Activated T-cell treated with anti-CD3 and anti-CD28 coated beads, Interleukin-2, amount 50 U/mL, for 24 hours (primary cell): ENCODE measurements around the gene TFR2.
A peak's percentile ranks its signal among the peaks of the same experiment; 100 is the strongest.

Experiments
- DNase-seq: peaks from one replicate; pipeline ENCODE4 v3.0.0-alpha.2; 2020
- H3K27ac Mint-ChIP-seq: 2 replicates; pipeline ENCODE4 v1.8.0; 2020; ENCODE audit warnings: mild to moderate bottlenecking, mixed read lengths
- H3K27me3 Mint-ChIP-seq: 2 replicates; pipeline ENCODE4 v1.8.0; 2020; ENCODE audit warnings: mixed read lengths
- H3K36me3 Mint-ChIP-seq: 2 replicates; pipeline ENCODE4 v1.8.0; 2020; ENCODE audit warnings: low read depth, mixed read lengths
- H3K4me1 Mint-ChIP-seq: 2 replicates; pipeline ENCODE4 v1.8.0; 2020; ENCODE audit warnings: low read depth, mixed read lengths
- H3K4me3 Mint-ChIP-seq: 2 replicates; pipeline ENCODE4 v1.8.0; 2020; ENCODE audit warnings: mild to moderate bottlenecking, moderate library complexity, mixed read lengths
- H3K9me3 Mint-ChIP-seq: 2 replicates; pipeline ENCODE4 v1.8.0; 2020; ENCODE audit warnings: mixed read lengths

TFR2 gene

GRCh38 chr7:100681491-100682227, 40.3 kb upstream of the TFR2 start:
- no peak overlapping the region for H3K4me3 Mint-ChIP-seq
- DNase-seq, result no peak
- peaks cover 42% of the 10 kb centered on the region for H3K4me1 Mint-ChIP-seq
- peaks cover 83% of the 10 kb centered on the region for H3K36me3 Mint-ChIP-seq
- no peaks in the 10 kb centered on the region for H3K9me3 Mint-ChIP-seq
- peak overlapping the region; percentile 67 for H3K27ac Mint-ChIP-seq
- no peaks in the 10 kb centered on the region for H3K27me3 Mint-ChIP-seq

- Mint-ChIP-seq H3K27ac (peak overlapping the region; percentile 40), H3K27me3 (no peaks in the 10 kb centered on the region), H3K4me1 (peaks cover 46% of the 10 kb centered on the region), H3K4me3 (no peak overlapping the region), H3K9me3 (no peaks in the 10 kb centered on the region), H3K36me3 (peaks cover 81% of the 10 kb centered on the region)
- peak; percentile 35 for DNase-seq
Observed at GRCh38 chr7:100680576-100681271, 39.4 kb upstream of the TFR2 start.

GRCh38 chr7:100679927-100680575, 38.7 kb upstream of the TFR2 start:
- Mint-ChIP-seq H3K4me3 (no peak overlapping the region), H3K9me3 (no peaks in the 10 kb centered on the region), H3K27me3 (no peaks in the 10 kb centered on the region), H3K27ac (peak overlapping the region; percentile 79), H3K36me3 (peaks cover 76% of the 10 kb centered on the region), H3K4me1 (peaks cover 46% of the 10 kb centered on the region)
- DNase-seq, result no peak

GRCh38 chr7:100679129-100679926, 38.0 kb upstream of the TFR2 start:
- Mint-ChIP-seq H3K4me1 (peaks cover 46% of the 10 kb centered on the region), H3K27ac (peak overlapping the region; percentile 79), H3K36me3 (peaks cover 74% of the 10 kb centered on the region), H3K4me3 (no peak overlapping the region), H3K27me3 (no peaks in the 10 kb centered on the region), H3K9me3 (no peaks in the 10 kb centered on the region)
- no peak for DNase-seq

GRCh38 chr7:100678291-100678984, 37.1 kb upstream of the TFR2 start:
- H3K27ac Mint-ChIP-seq, result peak overlapping the region; percentile 85
- H3K4me1 Mint-ChIP-seq, result peaks cover 46% of the 10 kb centered on the region
- peaks cover 74% of the 10 kb centered on the region for H3K36me3 Mint-ChIP-seq
- no peaks in the 10 kb centered on the region for H3K27me3 Mint-ChIP-seq
- no peak overlapping the region for H3K4me3 Mint-ChIP-seq
- H3K9me3 Mint-ChIP-seq, result no peaks in the 10 kb centered on the region
- DNase-seq, result no peak

- H3K4me1 Mint-ChIP-seq, result peaks cover 46% of the 10 kb centered on the region
- DNase-seq, result no peak
- peaks cover 70% of the 10 kb centered on the region for H3K36me3 Mint-ChIP-seq
- H3K27me3 Mint-ChIP-seq, result no peaks in the 10 kb centered on the region
- H3K27ac Mint-ChIP-seq, result peak overlapping the region; percentile 93
- H3K4me3 Mint-ChIP-seq, result peak overlapping the region; percentile 52
- no peaks in the 10 kb centered on the region for H3K9me3 Mint-ChIP-seq
Observed at GRCh38 chr7:100677308-100678267, 36.2 kb upstream of the TFR2 start.

GRCh38 chr7:100676501-100677306, 35.4 kb upstream of the TFR2 start:
- Mint-ChIP-seq H3K36me3 (peaks cover 61% of the 10 kb centered on the region), H3K4me3 (peak overlapping the region; percentile 84), H3K4me1 (peaks cover 39% of the 10 kb centered on the region), H3K9me3 (no peaks in the 10 kb centered on the region), H3K27ac (peak overlapping the region; percentile 93), H3K27me3 (no peaks in the 10 kb centered on the region)
- DNase-seq, result no peak

GRCh38 chr7:100675581-100676350, 34.4 kb upstream of the TFR2 start:
- H3K4me1 Mint-ChIP-seq, result peaks cover 34% of the 10 kb centered on the region
- H3K9me3 Mint-ChIP-seq, result no peaks in the 10 kb centered on the region
- H3K36me3 Mint-ChIP-seq, result peaks cover 51% of the 10 kb centered on the region
- H3K4me3 Mint-ChIP-seq, result peak overlapping the region; percentile 84
- H3K27me3 Mint-ChIP-seq, result no peaks in the 10 kb centered on the region
- DNase-seq, result peak; percentile 84
- H3K27ac Mint-ChIP-seq, result peak overlapping the region; percentile 93

- Mint-ChIP-seq H3K4me1 (peaks cover 29% of the 10 kb centered on the region), H3K4me3 (peak overlapping the region; percentile 96), H3K27me3 (no peaks in the 10 kb centered on the region), H3K9me3 (no peaks in the 10 kb centered on the region), H3K36me3 (peaks cover 45% of the 10 kb centered on the region), H3K27ac (peak overlapping the region; percentile 94)
- DNase-seq, result no peak
Observed at GRCh38 chr7:100675105-100675451, 33.7 kb upstream of the TFR2 start.

- Mint-ChIP-seq H3K4me1 (peaks cover 24% of the 10 kb centered on the region), H3K36me3 (peaks cover 39% of the 10 kb centered on the region), H3K9me3 (no peaks in the 10 kb centered on the region), H3K27me3 (no peaks in the 10 kb centered on the region), H3K27ac (peak overlapping the region; percentile 94), H3K4me3 (peak overlapping the region; percentile 96)
- DNase-seq, result peak; percentile 70
Observed at GRCh38 chr7:100674411-100675104, 33.2 kb upstream of the TFR2 start.

- H3K4me3 Mint-ChIP-seq, result peak overlapping the region; percentile 96
- H3K27ac Mint-ChIP-seq, result peak overlapping the region; percentile 94
- no peak for DNase-seq
- H3K9me3 Mint-ChIP-seq, result no peaks in the 10 kb centered on the region
- peaks cover 34% of the 10 kb centered on the region for H3K36me3 Mint-ChIP-seq
- H3K27me3 Mint-ChIP-seq, result no peaks in the 10 kb centered on the region
- peaks cover 19% of the 10 kb centered on the region for H3K4me1 Mint-ChIP-seq
Observed at GRCh38 chr7:100673942-100674410, 32.6 kb upstream of the TFR2 start.
